Neural progenitor cell (in vitro differentiated cells): ENCODE data around the gene MSI2.

Experiments
- CTCF ChIP-seq: fragments of 200-600 bp; sonication (generic); IDR thresholded peaks from 2 replicates; pipeline ENCODE4 v1.5.1; 2017; ENCODE audit warnings: antibody characterized with exemption, mild to moderate bottlenecking
- EZH2 ChIP-seq: fragments of 200-600 bp; sonication (generic); IDR thresholded peaks from 2 replicates; pipeline ENCODE4 v1.6.1; 2017; ENCODE audit warnings: antibody characterized with exemption, mild to moderate bottlenecking, moderate library complexity
- EZH2phosphoT487 ChIP-seq: fragments of 200-600 bp; sonication (generic); IDR thresholded peaks from 2 replicates; pipeline ENCODE4 v1.6.1; 2017; ENCODE audit warnings: antibody characterized with exemption

- TF ChIP-seq EZH2: no peak
- TF ChIP-seq CTCF: no peak
- no peak for TF ChIP-seq EZH2phosphoT487
Measured at GRCh38 chr17:57484081-57484666, 227.9 kb downstream of the MSI2 start.
